A549 (cell line): ENCODE results near the gene GNPDA2. TPM values are rescaled to one million over a fixed set of nuclear protein-coding genes. Genes with fewer than 3 reads are reported as not detected.

Source experiments
- ATAC-seq, 2 experiments: fragments of 200-7000 bp in 1 of 2; fragments of >200 bp in 1 of 2; cut with Nextera tagmentation in 1 of 2; cut with Tn5 transposase in 1 of 2; 3 replicates each; pipeline versions ENCODE4 v1.8.0 to v1.9.1; 2018 to 2020; ENCODE audit warnings: mild to moderate bottlenecking in 1 of 2, moderate library complexity in 1 of 2
- CTCF ChIA-PET: fragments of 300-600 bp; sonication (Branson Sonifier 250); formaldehyde crosslinking; extraction: SDS; loops from one replicate; lab custom pipeline; 2021; ENCODE audit warnings: antibody characterized with exemption, inconsistent platforms; lab: Yijun Ruan, JAX
- POLR2A ChIA-PET: fragments of 350-600 bp; formaldehyde crosslinking; extraction: SDS; loops from one replicate; lab custom pipeline; 2021; ENCODE audit warnings: antibody characterized with exemption, inconsistent platforms; lab: Yijun Ruan, JAX
- DNase-seq, 2 experiments: peaks; one replicate each; pipeline versions ENCODE4 v3.0.0 to v3.0.0-alpha.2; 2011 to 2016; ENCODE audit warnings: low read depth in 1 of 2, low spot score in 1 of 2
- FAIRE-seq: peaks from 2 replicates; lab custom pipeline; 2011; peaks lifted over from hg19 to GRCh38; lab: Jason Lieb, UNC
- H3K27ac ChIP-seq, 2 experiments: fragments of >200 bp; sonication (Bioruptor Twin); formaldehyde crosslinking; 3 replicates each; pipeline ENCODE4 v1.5.1; 2016 to 2017
- H3K4me1 ChIP-seq: fragments of >200 bp; sonication (Bioruptor Twin); formaldehyde crosslinking; 3 replicates; pipeline ENCODE4 v1.6.1; 2016
- H3K4me2 ChIP-seq: fragments of >200 bp; sonication (Bioruptor Twin); formaldehyde crosslinking; 3 replicates; pipeline ENCODE4 v1.6.1; 2016
- H3K4me3 ChIP-seq: fragments of >200 bp; sonication (Bioruptor Twin); formaldehyde crosslinking; 3 replicates; pipeline ENCODE4 v1.5.1; 2016
- H3K9me3 ChIP-seq: fragments of >200 bp; sonication (Bioruptor Twin); formaldehyde crosslinking; 3 replicates; pipeline ENCODE4 v1.6.1; 2016
- EHF ChIP-seq: fragments of 250-450 bp; sonication (Bioruptor Pico); IDR thresholded peaks from 2 replicates; pipeline ENCODE4 v1.5.0; 2020; ENCODE audit warnings: mild to moderate bottlenecking
- EP300 ChIP-seq, 2 experiments: fragments of >200 bp; sonication (Bioruptor Twin); formaldehyde crosslinking; IDR thresholded peaks; 2 replicates in 1 of 2; 3 replicates in 1 of 2; pipeline ENCODE4 v1.6.1; 2016 to 2017
- FOSB ChIP-seq: fragments of 250-450 bp; sonication (Bioruptor Pico); IDR thresholded peaks from 2 replicates; pipeline ENCODE4 v1.5.0; 2020; ENCODE audit warnings: mild to moderate bottlenecking, moderate library complexity
- FOXS1 ChIP-seq: fragments of 250-450 bp; sonication (Bioruptor Pico); IDR thresholded peaks from 2 replicates; pipeline ENCODE4 v1.5.0; 2020; ENCODE audit warnings: mild to moderate bottlenecking, moderate library complexity
- HDAC2 ChIP-seq: fragments of 200-600 bp; sonication (generic); IDR thresholded peaks from 2 replicates; pipeline ENCODE4 v1.6.1; 2016
- HOXB13 ChIP-seq: fragments of 250-450 bp; sonication (Bioruptor Pico); IDR thresholded peaks from 2 replicates; pipeline ENCODE4 v1.5.0; 2020; ENCODE audit warnings: low read depth, mild to moderate bottlenecking, moderate library complexity
- JUN ChIP-seq, 2 experiments: fragments of >200 bp; sonication (Bioruptor Twin); formaldehyde crosslinking; IDR thresholded peaks; 2 replicates in 1 of 2; 3 replicates in 1 of 2; pipeline ENCODE4 v1.6.1; 2016 to 2017
- JUNB ChIP-seq: fragments of >200 bp; sonication (Bioruptor Twin); formaldehyde crosslinking; IDR thresholded peaks from 2 replicates; pipeline ENCODE4 v1.6.1; 2016
- KDM1A ChIP-seq: fragments of 200-600 bp; sonication (generic); IDR thresholded peaks from 2 replicates; pipeline ENCODE4 v1.6.1; 2016; ENCODE audit warnings: low read depth, mild to moderate bottlenecking
- MAZ ChIP-seq: fragments of 150-350 bp; IDR thresholded peaks from 2 replicates; pipeline ENCODE4 v1.6.1; 2014; ENCODE audit warnings: antibody characterized with exemption, low read depth, low read length, borderline replicate concordance
- MYC ChIP-seq: IDR thresholded peaks from 2 replicates; pipeline ENCODE4 v1.6.1; 2012; ENCODE audit warnings: mild to moderate bottlenecking, inconsistent platforms, low read length, improper control_type of control experiment, borderline replicate concordance
- NFE2L2 ChIP-seq: fragments of 150-350 bp; conservative IDR thresholded peaks from 2 replicates; pipeline ENCODE4 v1.6.1; 2014; ENCODE audit warnings: low read length
- NPAS2 ChIP-seq: fragments of 250-450 bp; sonication (Bioruptor Pico); IDR thresholded peaks from 2 replicates; pipeline ENCODE4 v1.8.0; 2022; ENCODE audit warnings: mild to moderate bottlenecking, moderate library complexity, borderline replicate concordance
- RAD21 ChIP-seq, 2 experiments: fragments of >200 bp in 1 of 2; sonication (Bioruptor Twin) in 1 of 2; formaldehyde crosslinking in 1 of 2; IDR thresholded peaks in 1 of 2; conservative IDR thresholded peaks in 1 of 2; 2 replicates in 1 of 2; 3 replicates in 1 of 2; pipeline ENCODE4 v1.6.1; 2012 to 2018; ENCODE audit warnings: inconsistent platforms in 1 of 2
- RCOR1 ChIP-seq: fragments of 150-350 bp; IDR thresholded peaks from 2 replicates; pipeline ENCODE4 v1.6.1; 2014; ENCODE audit warnings: antibody characterized with exemption, low read length, low read depth
- RFX5 ChIP-seq: fragments of 450-650 bp; IDR thresholded peaks from 2 replicates; pipeline ENCODE4 v1.7.1; 2014; ENCODE audit warnings: antibody characterized with exemption, mild to moderate bottlenecking, moderate library complexity
- ZC3H11A ChIP-seq: fragments of 450-650 bp; IDR thresholded peaks from 2 replicates; pipeline ENCODE4 v1.6.1; 2014; ENCODE audit warnings: antibody characterized with exemption, mild to moderate bottlenecking
- WGBS: methylation state at CpG from one replicate; pipeline ENCODE4 v1.1.6; 2017; ENCODE audit errors: missing lambda C conversion rate; 5-methylcytosine and 5-hydroxymethylcytosine counted together
- polyA plus RNA-seq, 4 experiments: library from polyadenylated mRNA; depleted of rRNA in 3 of 4; stranded (reverse); fragments of >200 nt; fragmentation: RNase III in 1 of 4; extraction: RNeasy Plus Mini Kit Qiagen cat#74134 plus additional on column Dnase treatment in 1 of 4; gene quantifications; 2 replicates in 3 of 4; 3 replicates in 1 of 4; pipeline ENCODE4 v1.2.3, GENCODE V29; 2011 to 2017
- TF ChIP-seq, protein P1 (sequence below): IDR thresholded peaks from 2 replicates; pipeline ENCODE4 v1.6.1; 2012; ENCODE audit warnings: low read depth, borderline replicate concordance
- TF ChIP-seq, protein P2 (sequence below): fragments of 250-450 bp; sonication (Bioruptor Pico); IDR thresholded peaks from 2 replicates; pipeline ENCODE4 v1.5.0; 2021; ENCODE audit warnings: mild to moderate bottlenecking, moderate library complexity, borderline replicate concordance
- TF ChIP-seq, protein P3 (sequence below): fragments of 250-450 bp; sonication (Bioruptor Pico); IDR thresholded peaks from 2 replicates; pipeline ENCODE4 v1.5.0; 2020; ENCODE audit warnings: low read depth, mild to moderate bottlenecking, moderate library complexity
- TF ChIP-seq, protein P4 (sequence below): fragments of 200-600 bp; sonication (generic); IDR thresholded peaks from 2 replicates; pipeline ENCODE4 v1.6.1; 2016; ENCODE audit warnings: antibody characterized with exemption, mild to moderate bottlenecking, moderate library complexity
- TF ChIP-seq, protein P5 (sequence below): fragments of >200 bp; sonication (Bioruptor Twin); formaldehyde crosslinking; IDR thresholded peaks from 2 replicates; pipeline ENCODE4 v1.6.1; 2016
- TF ChIP-seq, protein P6 (sequence below): fragments of >200 bp; sonication (Bioruptor Twin); formaldehyde crosslinking; IDR thresholded peaks from 3 replicates; pipeline ENCODE4 v1.5.1; 2016

GNPDA2 gene
- polyA plus RNA-seq, 2 of the 4 experiments (the other 2 are of a cell fraction) = 12.2 to 19.7 TPM

DNA sequence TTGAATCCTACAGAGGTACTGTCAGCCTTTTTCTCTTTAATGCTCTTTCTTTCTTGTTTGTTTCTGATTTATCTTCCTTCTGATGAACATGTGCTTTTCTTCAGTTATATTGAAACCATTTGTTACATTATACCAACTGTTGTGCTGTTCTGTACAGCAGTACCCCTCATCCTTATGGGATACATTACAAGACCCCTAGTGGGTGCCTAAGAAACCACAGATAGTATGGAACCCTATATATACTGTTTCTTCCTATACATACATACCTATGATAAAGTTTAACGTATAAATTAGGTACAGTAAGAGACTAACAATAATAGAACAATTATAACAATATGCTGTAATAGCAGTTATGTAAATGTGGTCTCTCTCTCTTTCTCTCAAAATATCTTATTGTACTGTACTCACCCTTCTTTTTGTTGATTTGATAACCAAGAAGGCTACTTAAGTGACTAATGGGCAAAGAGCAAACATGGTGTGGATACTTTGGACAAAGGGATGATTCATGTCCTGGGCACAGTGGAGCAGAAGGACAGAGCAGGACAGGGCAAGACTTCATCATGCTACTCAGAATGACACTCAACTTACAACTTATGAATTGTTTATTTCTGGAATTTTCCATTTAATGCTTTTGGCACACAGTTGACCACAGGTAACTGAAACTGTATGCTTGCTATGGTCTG, 64.3 kb downstream of the GNPDA2 start:
- ATAC-seq = peak; percentile 38 to 70; a peak in 3 of 6 replicates
- FAIRE-seq = no peak

DNA sequence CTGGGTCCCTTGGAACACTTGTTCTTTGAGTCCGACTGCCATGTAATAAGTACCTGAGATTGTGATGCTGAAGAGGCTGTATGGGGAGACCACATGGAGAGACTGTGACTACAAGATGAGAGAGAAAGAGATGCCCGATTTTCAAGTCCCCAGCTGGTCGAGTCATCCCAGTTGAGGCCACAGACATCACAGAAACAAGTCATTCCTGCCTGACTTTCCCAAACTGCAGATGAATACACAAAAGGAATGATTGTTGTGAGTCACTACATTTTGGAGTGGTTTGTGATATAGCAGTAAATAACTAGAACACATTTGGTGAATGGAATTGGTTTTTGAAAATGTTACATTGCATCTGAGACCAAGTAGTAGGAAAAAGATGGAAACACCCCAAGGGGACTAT, 66.0 kb downstream of the GNPDA2 start:
- H3K27ac ChIP-seq = no peak overlapping the region
- POLR2A ChIA-PET = no interaction called here
- 7% methylated on average over 3 of the region's 3 CpGs for WGBS
- ATAC-seq = no peak
- no peak for FAIRE-seq
- DNase-seq = no peak
- H3K4me2 ChIP-seq = no peak overlapping the region
- no peaks in the 10 kb centered on the region for H3K9me3 ChIP-seq
- no peaks in the 10 kb centered on the region for H3K4me1 ChIP-seq
- TF ChIP-seq ZC3H11A (no peak), NPAS2 (CRISPR knock-in tag) (no peak), HOXB13 (CRISPR knock-in tag) (no peak)
- TF ChIP-seq, protein P1, sequence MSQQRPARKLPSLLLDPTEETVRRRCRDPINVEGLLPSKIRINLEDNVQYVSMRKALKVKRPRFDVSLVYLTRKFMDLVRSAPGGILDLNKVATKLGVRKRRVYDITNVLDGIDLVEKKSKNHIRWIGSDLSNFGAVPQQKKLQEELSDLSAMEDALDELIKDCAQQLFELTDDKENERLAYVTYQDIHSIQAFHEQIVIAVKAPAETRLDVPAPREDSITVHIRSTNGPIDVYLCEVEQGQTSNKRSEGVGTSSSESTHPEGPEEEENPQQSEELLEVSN = no peak
- TF ChIP-seq, protein P2, sequence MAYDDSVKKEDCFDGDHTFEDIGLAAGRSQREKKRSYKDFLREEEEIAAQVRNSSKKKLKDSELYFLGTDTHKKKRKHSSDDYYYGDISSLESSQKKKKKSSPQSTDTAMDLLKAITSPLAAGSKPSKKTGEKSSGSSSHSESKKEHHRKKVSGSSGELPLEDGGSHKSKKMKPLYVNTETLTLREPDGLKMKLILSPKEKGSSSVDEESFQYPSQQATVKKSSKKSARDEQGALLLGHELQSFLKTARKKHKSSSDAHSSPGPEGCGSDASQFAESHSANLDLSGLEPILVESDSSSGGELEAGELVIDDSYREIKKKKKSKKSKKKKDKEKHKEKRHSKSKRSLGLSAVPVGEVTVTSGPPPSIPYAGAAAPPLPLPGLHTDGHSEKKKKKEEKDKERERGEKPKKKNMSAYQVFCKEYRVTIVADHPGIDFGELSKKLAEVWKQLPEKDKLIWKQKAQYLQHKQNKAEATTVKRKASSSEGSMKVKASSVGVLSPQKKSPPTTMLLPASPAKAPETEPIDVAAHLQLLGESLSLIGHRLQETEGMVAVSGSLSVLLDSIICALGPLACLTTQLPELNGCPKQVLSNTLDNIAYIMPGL = no peak
- no peak overlapping the region for H3K4me3 ChIP-seq
- CTCF ChIA-PET = no interaction called here

More for the DNA sequence above, 64.3 kb downstream of the GNPDA2 start:
- Histone ChIP-seq H3K4me2 (no peak overlapping the region), H3K4me3 (no peak overlapping the region), H3K4me1 (no peaks in the 10 kb centered on the region), H3K9me3 (no peaks in the 10 kb centered on the region), H3K27ac (no peak overlapping the region)
- POLR2A ChIA-PET = no interaction called here
- TF ChIP-seq, protein P3, sequence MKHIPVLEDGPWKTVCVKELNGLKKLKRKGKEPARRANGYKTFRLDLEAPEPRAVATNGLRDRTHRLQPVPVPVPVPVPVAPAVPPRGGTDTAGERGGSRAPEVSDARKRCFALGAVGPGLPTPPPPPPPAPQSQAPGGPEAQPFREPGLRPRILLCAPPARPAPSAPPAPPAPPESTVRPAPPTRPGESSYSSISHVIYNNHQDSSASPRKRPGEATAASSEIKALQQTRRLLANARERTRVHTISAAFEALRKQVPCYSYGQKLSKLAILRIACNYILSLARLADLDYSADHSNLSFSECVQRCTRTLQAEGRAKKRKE (CRISPR knock-in tag) = no peak
- CTCF ChIA-PET = no interaction called here
- 35% methylated on average over 1 of the region's 1 CpG for WGBS
- DNase-seq = peak in 1 of 2 experiments; percentile 17

DNA sequence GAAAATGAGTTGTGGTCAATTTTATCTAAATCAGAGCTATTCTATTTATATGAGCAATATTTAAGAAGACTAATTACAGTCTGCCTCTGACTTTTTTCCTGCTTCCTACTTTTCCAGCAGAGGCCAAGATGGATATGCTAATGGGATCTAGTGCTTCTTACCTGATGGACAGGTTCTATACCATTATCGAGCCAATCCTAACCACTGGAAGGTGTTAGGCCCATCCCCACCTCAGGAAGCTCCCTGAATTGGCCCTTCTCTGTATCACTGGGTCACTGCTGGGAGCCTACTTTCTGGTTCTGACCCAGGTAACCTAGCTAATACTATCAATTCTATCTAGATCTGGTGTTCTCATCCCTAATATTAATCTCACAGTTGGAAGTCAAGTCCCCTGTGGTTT, 74.4 kb downstream of the GNPDA2 start:
- Histone ChIP-seq H3K9me3 (no peaks in the 10 kb centered on the region), H3K27ac (no peak overlapping the region), H3K4me2 (no peak overlapping the region), H3K4me3 (no peak overlapping the region), H3K4me1 (no peaks in the 10 kb centered on the region)
- no peak for DNase-seq
- CTCF ChIA-PET = no interaction called here
- POLR2A ChIA-PET = no interaction called here
- no peak for FAIRE-seq
- WGBS = 0% methylated on average over 1 of the region's 1 CpG
- no peak for TF ChIP-seq HDAC2
- TF ChIP-seq EHF = no peak
- no peak for TF ChIP-seq RAD21 (conservative IDR thresholded peaks at IDR 0.05 in 1 of 2, IDR thresholded peaks at IDR 0.05 in 1 of 2)
- TF ChIP-seq, protein P4, sequence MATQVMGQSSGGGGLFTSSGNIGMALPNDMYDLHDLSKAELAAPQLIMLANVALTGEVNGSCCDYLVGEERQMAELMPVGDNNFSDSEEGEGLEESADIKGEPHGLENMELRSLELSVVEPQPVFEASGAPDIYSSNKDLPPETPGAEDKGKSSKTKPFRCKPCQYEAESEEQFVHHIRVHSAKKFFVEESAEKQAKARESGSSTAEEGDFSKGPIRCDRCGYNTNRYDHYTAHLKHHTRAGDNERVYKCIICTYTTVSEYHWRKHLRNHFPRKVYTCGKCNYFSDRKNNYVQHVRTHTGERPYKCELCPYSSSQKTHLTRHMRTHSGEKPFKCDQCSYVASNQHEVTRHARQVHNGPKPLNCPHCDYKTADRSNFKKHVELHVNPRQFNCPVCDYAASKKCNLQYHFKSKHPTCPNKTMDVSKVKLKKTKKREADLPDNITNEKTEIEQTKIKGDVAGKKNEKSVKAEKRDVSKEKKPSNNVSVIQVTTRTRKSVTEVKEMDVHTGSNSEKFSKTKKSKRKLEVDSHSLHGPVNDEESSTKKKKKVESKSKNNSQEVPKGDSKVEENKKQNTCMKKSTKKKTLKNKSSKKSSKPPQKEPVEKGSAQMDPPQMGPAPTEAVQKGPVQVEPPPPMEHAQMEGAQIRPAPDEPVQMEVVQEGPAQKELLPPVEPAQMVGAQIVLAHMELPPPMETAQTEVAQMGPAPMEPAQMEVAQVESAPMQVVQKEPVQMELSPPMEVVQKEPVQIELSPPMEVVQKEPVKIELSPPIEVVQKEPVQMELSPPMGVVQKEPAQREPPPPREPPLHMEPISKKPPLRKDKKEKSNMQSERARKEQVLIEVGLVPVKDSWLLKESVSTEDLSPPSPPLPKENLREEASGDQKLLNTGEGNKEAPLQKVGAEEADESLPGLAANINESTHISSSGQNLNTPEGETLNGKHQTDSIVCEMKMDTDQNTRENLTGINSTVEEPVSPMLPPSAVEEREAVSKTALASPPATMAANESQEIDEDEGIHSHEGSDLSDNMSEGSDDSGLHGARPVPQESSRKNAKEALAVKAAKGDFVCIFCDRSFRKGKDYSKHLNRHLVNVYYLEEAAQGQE = no peak
- TF ChIP-seq KDM1A = no peak
- TF ChIP-seq RFX5 = no peak
- TF ChIP-seq, protein P5, sequence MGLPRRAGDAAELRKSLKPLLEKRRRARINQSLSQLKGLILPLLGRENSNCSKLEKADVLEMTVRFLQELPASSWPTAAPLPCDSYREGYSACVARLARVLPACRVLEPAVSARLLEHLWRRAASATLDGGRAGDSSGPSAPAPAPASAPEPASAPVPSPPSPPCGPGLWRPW = no peak
- TF ChIP-seq MYC = no peak
- no peak for TF ChIP-seq MAZ
- TF ChIP-seq NFE2L2 = no peak
- no peak for TF ChIP-seq EP300 (IDR thresholded peaks at IDR 0.05)
- TF ChIP-seq JUNB = no peak
- no peak for TF ChIP-seq JUN (IDR thresholded peaks at IDR 0.05)
- no peak for TF ChIP-seq RCOR1
- TF ChIP-seq, protein P6, sequence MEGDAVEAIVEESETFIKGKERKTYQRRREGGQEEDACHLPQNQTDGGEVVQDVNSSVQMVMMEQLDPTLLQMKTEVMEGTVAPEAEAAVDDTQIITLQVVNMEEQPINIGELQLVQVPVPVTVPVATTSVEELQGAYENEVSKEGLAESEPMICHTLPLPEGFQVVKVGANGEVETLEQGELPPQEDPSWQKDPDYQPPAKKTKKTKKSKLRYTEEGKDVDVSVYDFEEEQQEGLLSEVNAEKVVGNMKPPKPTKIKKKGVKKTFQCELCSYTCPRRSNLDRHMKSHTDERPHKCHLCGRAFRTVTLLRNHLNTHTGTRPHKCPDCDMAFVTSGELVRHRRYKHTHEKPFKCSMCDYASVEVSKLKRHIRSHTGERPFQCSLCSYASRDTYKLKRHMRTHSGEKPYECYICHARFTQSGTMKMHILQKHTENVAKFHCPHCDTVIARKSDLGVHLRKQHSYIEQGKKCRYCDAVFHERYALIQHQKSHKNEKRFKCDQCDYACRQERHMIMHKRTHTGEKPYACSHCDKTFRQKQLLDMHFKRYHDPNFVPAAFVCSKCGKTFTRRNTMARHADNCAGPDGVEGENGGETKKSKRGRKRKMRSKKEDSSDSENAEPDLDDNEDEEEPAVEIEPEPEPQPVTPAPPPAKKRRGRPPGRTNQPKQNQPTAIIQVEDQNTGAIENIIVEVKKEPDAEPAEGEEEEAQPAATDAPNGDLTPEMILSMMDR = no peak
- TF ChIP-seq FOXS1 (CRISPR knock-in tag) = no peak
- no peak for TF ChIP-seq FOSB
- no peak for ATAC-seq
